Esophagus muscularis mucosa (tissue), 4 donors: ENCODE data around the gene SMIM31. TPM values are rescaled to one million over a fixed set of nuclear protein-coding genes. Genes with fewer than 3 reads are reported as not detected.

Experiments
- DNase-seq: peaks from one replicate; pipeline ENCODE4 v3.0.0-alpha.2; 2017; ENCODE audit errors: extremely low spot score
- H3K27ac ChIP-seq, 4 donors: fragments of 200-600 bp; sonication (generic); replicated peaks in 1 of 4; 1 replicate in 3 of 4; 2 replicates in 1 of 4; pipeline ENCODE4 v1.5.1; 2016 to 2019; ENCODE audit warnings: mild to moderate bottlenecking in 1 of 4
- H3K27me3 ChIP-seq, 4 donors: fragments of 200-600 bp; sonication (generic); one replicate each; pipeline versions ENCODE4 v1.5.1 to v1.6.0; 2016 to 2019
- H3K36me3 ChIP-seq, 4 donors: fragments of 200-600 bp; sonication (generic); one replicate each; pipeline ENCODE4 v1.5.1; 2016 to 2019
- H3K4me1 ChIP-seq, 4 donors: fragments of 200-600 bp; sonication (generic); one replicate each; pipeline ENCODE4 v1.5.1; 2016 to 2019
- H3K4me3 ChIP-seq, 4 donors: fragments of 200-600 bp; sonication (generic); 1 replicate in 2 of 4; 2 replicates in 2 of 4; pipeline ENCODE4 v1.5.1; 2016 to 2019; ENCODE audit warnings: mild to moderate bottlenecking in 4 of 4, moderate library complexity in 1 of 4
- H3K9me3 ChIP-seq, 4 donors: fragments of 200-600 bp; sonication (generic); 1 replicate in 3 of 4; 2 replicates in 1 of 4; pipeline ENCODE4 v1.5.1; 2016 to 2019
- EP300 ChIP-seq: sonication (generic); formaldehyde crosslinking; IDR thresholded peaks from one replicate; pipeline ENCODE4 v1.6.1; 2017; ENCODE audit warnings: antibody characterized with exemption
- POLR2A ChIP-seq: fragments of 450-650 bp; IDR thresholded peaks from one replicate; pipeline ENCODE4 v1.6.1; 2017; ENCODE audit warnings: antibody characterized with exemption, moderate library complexity, mild to moderate bottlenecking, low read depth
- POLR2AphosphoS5 ChIP-seq, 2 donors: sonication (generic); formaldehyde crosslinking; IDR thresholded peaks; one replicate each; pipeline ENCODE4 v1.6.1; 2017; ENCODE audit warnings: antibody characterized with exemption in 2 of 2
- WGBS: methylation state at CpG from one replicate; pipeline ENCODE4 v1.1.5; 2018; 5-methylcytosine and 5-hydroxymethylcytosine counted together
- intact Hi-C: fragments of 100-400 bp; cut with DNase I; formaldehyde crosslinking; loops from one replicate; pipeline ENCODE4 v1.15.1; 2023
- total RNA-seq, 4 donors: library from RNA; depleted of rRNA; stranded (reverse); fragments of >200 nt; gene quantifications; one replicate each; pipeline versions ENCODE4 v1.1.0 to v1.2.1, GENCODE V29; 2016
- TF ChIP-seq, protein P1 (sequence below), 3 experiments: fragments of 200-600 bp in 2 of 3; fragments of 450-650 bp in 1 of 3; sonication (generic) in 2 of 3; IDR thresholded peaks; one replicate each; pipeline ENCODE4 v1.5.1; 2017 to 2019; ENCODE audit warnings: antibody characterized with exemption in 3 of 3, mild to moderate bottlenecking in 2 of 3, moderate library complexity in 1 of 3

SMIM31 gene
- total RNA-seq, 4 donors from 2014 or later: not detected

DNA sequence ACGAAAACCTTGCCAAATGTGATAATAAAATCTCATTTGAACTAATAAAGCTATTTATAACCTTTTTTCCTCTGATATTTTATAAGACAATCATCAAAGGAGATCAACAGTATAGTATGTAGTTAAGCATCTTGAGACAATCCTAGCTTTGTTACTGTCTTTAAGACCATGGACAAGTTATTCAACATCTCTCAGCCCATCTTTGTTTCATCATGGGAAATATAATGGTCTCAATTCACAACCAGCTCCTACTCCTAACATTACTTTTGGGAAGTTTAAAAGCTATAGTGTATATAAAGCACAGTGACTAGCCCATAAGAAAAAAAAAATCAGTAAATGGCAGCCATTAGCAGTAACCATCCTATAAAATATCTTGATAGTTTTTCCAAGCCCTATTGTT, 65.4 kb downstream of the SMIM31 start:
- intact Hi-C loops: no loop called here
- 89% methylated on average over 1 of the region's 1 CpG for WGBS

GRCh38 chr4:164821711-164822110, 67.8 kb downstream of the SMIM31 start:
- TF ChIP-seq EP300 (no peak), POLR2A (no peak), POLR2AphosphoS5 (IDR thresholded peaks at IDR 0.05) (no peak)
- TF ChIP-seq, protein P1, sequence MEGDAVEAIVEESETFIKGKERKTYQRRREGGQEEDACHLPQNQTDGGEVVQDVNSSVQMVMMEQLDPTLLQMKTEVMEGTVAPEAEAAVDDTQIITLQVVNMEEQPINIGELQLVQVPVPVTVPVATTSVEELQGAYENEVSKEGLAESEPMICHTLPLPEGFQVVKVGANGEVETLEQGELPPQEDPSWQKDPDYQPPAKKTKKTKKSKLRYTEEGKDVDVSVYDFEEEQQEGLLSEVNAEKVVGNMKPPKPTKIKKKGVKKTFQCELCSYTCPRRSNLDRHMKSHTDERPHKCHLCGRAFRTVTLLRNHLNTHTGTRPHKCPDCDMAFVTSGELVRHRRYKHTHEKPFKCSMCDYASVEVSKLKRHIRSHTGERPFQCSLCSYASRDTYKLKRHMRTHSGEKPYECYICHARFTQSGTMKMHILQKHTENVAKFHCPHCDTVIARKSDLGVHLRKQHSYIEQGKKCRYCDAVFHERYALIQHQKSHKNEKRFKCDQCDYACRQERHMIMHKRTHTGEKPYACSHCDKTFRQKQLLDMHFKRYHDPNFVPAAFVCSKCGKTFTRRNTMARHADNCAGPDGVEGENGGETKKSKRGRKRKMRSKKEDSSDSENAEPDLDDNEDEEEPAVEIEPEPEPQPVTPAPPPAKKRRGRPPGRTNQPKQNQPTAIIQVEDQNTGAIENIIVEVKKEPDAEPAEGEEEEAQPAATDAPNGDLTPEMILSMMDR (IDR thresholded peaks at IDR 0.05): no peak
- H3K9me3 ChIP-seq: no peaks in the 10 kb centered on the region
- DNase-seq: no peak
- H3K27me3 ChIP-seq: peaks cover 0 to 6% (median 0%) of the 10 kb centered on the region in 4 donors
- H3K4me3 ChIP-seq: no peak overlapping the region
- H3K36me3 ChIP-seq: no peaks in the 10 kb centered on the region
- intact Hi-C loops: no loop called here
- 64% methylated on average over 4 of the region's 4 CpGs for WGBS
- H3K4me1 ChIP-seq: no peaks in the 10 kb centered on the region
- H3K27ac ChIP-seq: no peak overlapping the region

More for the DNA sequence above, 65.4 kb downstream of the SMIM31 start:
- TF ChIP-seq POLR2A (no peak), EP300 (no peak), POLR2AphosphoS5 (IDR thresholded peaks at IDR 0.05) (no peak)
- TF ChIP-seq, protein P1 (IDR thresholded peaks at IDR 0.05): no peak
- Histone ChIP-seq H3K4me1 (no peaks in the 10 kb centered on the region), H3K36me3 (no peaks in the 10 kb centered on the region), H3K9me3 (no peaks in the 10 kb centered on the region), H3K4me3 (no peak overlapping the region), H3K27ac (no peak overlapping the region), H3K27me3 (peaks cover 0 to 6% (median 0%) of the 10 kb centered on the region in 4 donors)
- DNase-seq: no peak

GRCh38 chr4:164824581-164824980, 70.7 kb downstream of the SMIM31 start:
- WGBS: 92% methylated on average over 4 of the region's 4 CpGs
- Histone ChIP-seq H3K4me1 (no peaks in the 10 kb centered on the region), H3K27ac (no peak overlapping the region), H3K36me3 (no peaks in the 10 kb centered on the region), H3K4me3 (no peak overlapping the region), H3K9me3 (no peaks in the 10 kb centered on the region), H3K27me3 (peaks cover 0 to 6% (median 0%) of the 10 kb centered on the region in 4 donors)
- DNase-seq: no peak
- TF ChIP-seq, protein P1 (IDR thresholded peaks at IDR 0.05): no peak
- no peak for TF ChIP-seq EP300
- TF ChIP-seq POLR2AphosphoS5 (IDR thresholded peaks at IDR 0.05): no peak
- TF ChIP-seq POLR2A: no peak
- intact Hi-C loops: no loop called here

DNA sequence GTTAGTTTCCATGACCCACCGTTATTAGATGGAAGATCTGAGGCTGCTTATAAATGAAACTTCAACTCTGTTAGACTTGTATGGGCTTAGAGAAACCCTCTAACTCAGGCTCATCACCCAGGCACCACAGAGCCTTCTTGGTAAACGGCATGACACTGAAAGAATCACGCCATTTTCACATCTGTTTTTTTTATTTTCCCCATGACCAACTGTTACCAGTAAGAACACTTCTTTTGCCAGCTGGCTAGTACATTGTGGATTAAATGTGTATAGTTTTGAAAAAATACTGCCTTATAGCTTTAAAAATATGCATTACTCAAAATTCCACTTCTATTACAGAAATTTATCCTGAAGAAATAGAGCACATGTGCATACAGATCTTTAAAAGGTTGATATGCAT, 75.0 kb downstream of the SMIM31 start:
- Histone ChIP-seq H3K36me3 (no peaks in the 10 kb centered on the region), H3K4me1 (no peaks in the 10 kb centered on the region), H3K9me3 (no peaks in the 10 kb centered on the region), H3K4me3 (no peak overlapping the region), H3K27ac (no peak overlapping the region), H3K27me3 (no peaks in the 10 kb centered on the region)
- TF ChIP-seq EP300 (no peak), POLR2AphosphoS5 (IDR thresholded peaks at IDR 0.05) (no peak)
- TF ChIP-seq, protein P1 (IDR thresholded peaks at IDR 0.05): no peak
- intact Hi-C loops: no loop called here
- WGBS: 75% methylated on average over 3 of the region's 3 CpGs
- DNase-seq: no peak

DNA sequence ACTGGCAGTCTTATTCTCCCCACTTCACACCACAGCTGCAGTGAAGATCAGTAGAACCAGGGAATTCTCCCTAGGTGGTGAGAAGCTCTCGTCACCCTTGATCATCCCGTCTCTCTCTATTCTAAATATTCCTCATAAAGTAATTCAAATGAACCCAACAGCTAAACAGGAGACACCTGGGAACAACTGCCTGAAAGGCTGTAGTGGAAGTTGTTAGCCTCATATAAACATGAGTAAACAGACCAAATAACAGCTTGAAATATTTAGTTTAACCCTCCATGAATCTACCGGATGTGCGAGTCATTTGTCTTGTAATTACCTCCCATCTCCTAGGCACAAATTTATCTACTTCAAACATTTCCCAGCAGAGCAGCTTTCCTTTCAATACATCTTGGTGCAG, 92.6 kb downstream of the SMIM31 start:
- no peaks in the 10 kb centered on the region for H3K27me3 ChIP-seq
- intact Hi-C loops: no loop called here
- no peak for DNase-seq
- 30% methylated on average over 4 of the region's 4 CpGs for WGBS
- H3K9me3 ChIP-seq: no peaks in the 10 kb centered on the region
- H3K27ac ChIP-seq: no peak overlapping the region
- TF ChIP-seq POLR2A (no peak), POLR2AphosphoS5 (IDR thresholded peaks at IDR 0.05) (no peak), EP300 (no peak)
- TF ChIP-seq, protein P1 (IDR thresholded peaks at IDR 0.05): no peak
- H3K4me3 ChIP-seq: no peak overlapping the region
- H3K36me3 ChIP-seq: no peaks in the 10 kb centered on the region
- H3K4me1 ChIP-seq: no peaks in the 10 kb centered on the region
